Measurements from ENCODE around the gene GRXCR2.

GRCh38 chr5:145915970-145916638, 43.3 kb upstream of the GRXCR2 start:
- TF ChIP-seq BACH2 (CRISPR knock-in tag; IDR thresholded peaks at IDR 0.05; ENCODE audit: borderline replicate concordance) (no peak), ZFP3 (CRISPR knock-in tag; IDR thresholded peaks at IDR 0.05) (no peak), ZFP30 (CRISPR knock-in tag; IDR thresholded peaks at IDR 0.05) (no peak), ARNTL (CRISPR knock-in tag; IDR thresholded peaks at IDR 0.05; ENCODE audit: borderline replicate concordance, low read depth) (no peak)

All from SK-N-SH treated with all-trans-retinoic acid at 6 μM for 48 hours (cell line).